PFSK-1 (cell line): ENCODE results near the gene TAS2R41.

Experiments used
- POLR2AphosphoS5 ChIP-seq: IDR thresholded peaks from 2 replicates; pipeline ENCODE4 v1.6.1; 2012; ENCODE audit warnings: low read depth, mild to moderate bottlenecking, control low read depth, low read length, moderate library complexity
- SIN3A ChIP-seq: IDR thresholded peaks from 2 replicates; pipeline ENCODE4 v1.6.1; 2012; ENCODE audit warnings: mild to moderate bottlenecking, low read length, moderate library complexity, borderline replicate concordance; ENCODE audit not compliant: insufficient read depth
- TAF1 ChIP-seq: IDR thresholded peaks from 2 replicates; pipeline ENCODE4 v1.6.1; 2012; ENCODE audit warnings: low read length, control low read depth, borderline replicate concordance; ENCODE audit not compliant: insufficient read depth

- TF ChIP-seq TAF1 (no peak), POLR2AphosphoS5 (no peak), SIN3A (no peak)
Measured at GRCh38 chr7:143433759-143434158, 43.9 kb upstream of the TAS2R41 start.
